Fibroblast of lung (primary cell): ENCODE measurements around the gene DDIT4.

ENCODE experiments used
- CTCF ChIP-seq, 2 donors: IDR thresholded peaks in 1 of 2; conservative IDR thresholded peaks in 1 of 2; 1 replicate in 1 of 2; 2 replicates in 1 of 2; pipeline ENCODE4 v1.5.1; 2011 to 2012; ENCODE audit warnings: low read length in 2 of 2, control low read depth in 1 of 2, inconsistent platforms in 1 of 2, low read depth in 1 of 2, mild to moderate bottlenecking in 1 of 2
- EZH2 ChIP-seq: IDR thresholded peaks from 2 replicates; pipeline ENCODE4 v1.5.1; 2012; ENCODE audit warnings: low read length, control low read depth, mild to moderate bottlenecking; ENCODE audit errors: missing control alignments

DNA sequence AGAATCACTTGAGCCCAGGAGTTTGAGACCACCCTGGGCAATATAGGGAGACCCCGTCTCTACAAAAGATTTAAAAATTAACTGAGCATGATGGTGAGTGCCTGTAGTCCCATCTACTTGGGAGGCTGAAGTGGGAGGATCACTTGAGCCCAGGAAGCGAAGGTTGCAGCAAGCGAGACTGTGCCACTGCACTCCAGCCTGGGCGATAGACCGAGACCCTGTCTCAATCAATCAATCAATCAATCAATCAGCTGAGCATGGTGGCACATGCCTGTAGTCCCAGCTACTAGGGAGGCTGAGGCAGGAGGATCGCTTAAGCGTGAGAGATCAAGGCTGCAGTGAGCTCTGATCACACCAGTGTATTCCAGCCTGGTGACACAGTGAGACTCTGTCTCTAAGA lies 40.5 kb downstream of the DDIT4 start:
- TF ChIP-seq CTCF (conservative IDR thresholded peaks at IDR 0.05 in 1 of 2, IDR thresholded peaks at IDR 0.05 in 1 of 2; ENCODE audit: low read depth in 1 of 2, low read length in 2 of 2) = no peak
- no peak for TF ChIP-seq EZH2
